ENCODE measurements around the gene SCMH1. TPM values are rescaled to one million over a fixed set of nuclear protein-coding genes. Genes with fewer than 3 reads are reported as not detected.
"Not testable (repeated sequence)": the region's sequence is repeated elsewhere in the genome, so short reads cannot be mapped to it uniquely, and the experiment has no call there.

SCMH1 gene
- total RNA-seq, 2 experiments from 2014 or later: 47.0 to 47.7 TPM

DNA sequence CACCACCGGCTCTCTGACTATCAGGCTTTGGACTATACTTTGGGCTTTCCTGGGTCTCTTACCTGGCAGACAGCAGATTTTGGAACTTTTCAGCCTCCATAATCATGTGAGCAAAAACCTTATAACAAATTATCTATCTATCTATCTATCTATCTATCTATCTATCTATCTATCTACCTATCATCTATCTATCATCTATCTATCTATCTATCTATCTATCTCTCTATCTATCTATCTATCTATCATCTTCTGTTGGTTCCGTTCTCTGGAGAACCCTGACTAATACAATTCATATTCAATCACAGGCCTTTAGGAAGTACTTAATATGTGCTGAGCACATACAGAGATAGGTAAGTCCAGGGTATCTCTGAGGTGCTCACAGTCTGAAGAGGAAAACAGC is 18.7 kb upstream of the SCMH1 start:
- intact Hi-C loops (cut with micrococcal nuclease; ENCODE audit: unreplicated experiment): no loop called here
- no peaks in the 10 kb centered on the region for H3K79me2 ChIP-seq (ENCODE audit: insufficient read depth, low read depth, low read length)
- no peaks in the 10 kb centered on the region for H3K9me3 ChIP-seq (ENCODE audit: low read length)
- no peaks in the 10 kb centered on the region for H3K36me3 ChIP-seq (ENCODE audit: insufficient read depth, low read length)
- TF ChIP-seq CTCF (conservative IDR thresholded peaks at IDR 0.05; ENCODE audit: low read length) (no peak), EZH2phosphoT487 (IDR thresholded peaks at IDR 0.05; ENCODE audit: borderline replicate concordance, low read depth, low read length) (no peak)
- POLR2A ChIA-PET: no interaction called here
- DNase-seq (ENCODE audit: low spot score): no peak
- CTCF ChIA-PET (ENCODE audit: unreplicated experiment): no interaction called here
- H3K9me2 ChIP-seq (ENCODE audit: insufficient read depth, low read length): no peaks in the 10 kb centered on the region
- no peak overlapping the region for H3K4me3 ChIP-seq (ENCODE audit: low read depth, low read length, poor library complexity, severe bottlenecking)
- H3K4me1 ChIP-seq (ENCODE audit: insufficient read depth, low read length, poor library complexity, severe bottlenecking): no peaks in the 10 kb centered on the region
- H3K27ac ChIP-seq (ENCODE audit: low read depth, low read length, poor library complexity, severe bottlenecking): no peak overlapping the region
- H3K4me2 ChIP-seq (ENCODE audit: low read length): no peak overlapping the region
- no peaks in the 10 kb centered on the region for H4K20me1 ChIP-seq (ENCODE audit: insufficient read depth, low read length)
- no peak overlapping the region for H2AFZ ChIP-seq (ENCODE audit: low read length)
- no TSS peak for BruUV-seq (replicated peaks)

DNA sequence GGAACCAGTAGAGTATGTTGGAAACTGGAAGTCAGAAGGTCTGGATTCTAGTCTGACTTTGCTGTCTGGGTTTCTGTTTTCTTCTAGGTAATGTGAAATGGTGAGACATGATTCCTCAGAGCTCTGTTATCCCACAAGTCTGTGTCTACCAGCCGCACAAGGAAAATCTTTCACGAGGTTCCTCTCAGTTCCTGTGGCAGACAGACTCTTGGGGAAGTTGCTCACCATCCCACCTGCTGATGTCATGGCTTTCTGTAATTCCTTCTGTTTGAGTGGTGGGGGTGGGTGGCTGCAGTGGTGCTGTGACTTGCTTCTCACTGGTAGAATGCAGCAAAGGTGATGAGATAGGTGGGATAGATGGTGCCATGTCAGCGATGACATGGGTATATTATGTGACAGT is 17.1 kb upstream of the SCMH1 start:
- Histone ChIP-seq H2AFZ (ENCODE audit: low read length) (no peak overlapping the region), H4K20me1 (ENCODE audit: insufficient read depth, low read length) (no peaks in the 10 kb centered on the region), H3K9me3 (ENCODE audit: low read length) (no peaks in the 10 kb centered on the region), H3K27ac (ENCODE audit: low read depth, low read length, poor library complexity, severe bottlenecking) (no peak overlapping the region), H3K4me3 (ENCODE audit: low read depth, low read length, poor library complexity, severe bottlenecking) (no peak overlapping the region), H3K36me3 (ENCODE audit: insufficient read depth, low read length) (no peaks in the 10 kb centered on the region), H3K9me2 (ENCODE audit: insufficient read depth, low read length) (no peaks in the 10 kb centered on the region), H3K4me2 (ENCODE audit: low read length) (no peak overlapping the region), H3K79me2 (ENCODE audit: insufficient read depth, low read depth, low read length) (no peaks in the 10 kb centered on the region), H3K4me1 (ENCODE audit: insufficient read depth, low read length, poor library complexity, severe bottlenecking) (no peaks in the 10 kb centered on the region)
- no peak for TF ChIP-seq CTCF (conservative IDR thresholded peaks at IDR 0.05; ENCODE audit: low read length)
- no peak for TF ChIP-seq EZH2phosphoT487 (IDR thresholded peaks at IDR 0.05; ENCODE audit: borderline replicate concordance, low read depth, low read length)
- POLR2A ChIA-PET: no interaction called here
- no peak for DNase-seq (ENCODE audit: low spot score)
- BruUV-seq (replicated peaks): no TSS peak
- intact Hi-C loops (cut with micrococcal nuclease; ENCODE audit: unreplicated experiment): no loop called here
- CTCF ChIA-PET (ENCODE audit: unreplicated experiment): no interaction called here

DNA sequence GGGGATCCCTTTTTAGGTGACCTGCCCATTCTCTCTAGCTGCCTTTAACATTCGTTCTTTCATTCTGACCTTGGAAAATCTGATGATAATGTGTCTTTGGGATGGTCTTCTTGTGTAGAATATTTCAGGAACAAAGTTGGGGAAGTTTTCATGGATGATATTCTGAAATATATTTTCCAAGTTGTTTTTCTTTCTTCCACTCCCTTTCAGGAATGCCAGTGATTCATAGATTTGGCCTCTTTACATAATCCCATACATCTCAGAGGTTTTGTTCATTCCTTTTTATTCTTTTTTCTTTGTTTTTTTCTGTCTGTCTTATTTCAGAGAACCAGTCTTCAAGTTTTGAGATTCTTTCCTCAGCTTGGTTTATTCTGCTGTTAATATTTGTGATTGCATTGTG is 13.9 kb upstream of the SCMH1 start:
- Histone ChIP-seq H3K4me3 (ENCODE audit: low read depth, low read length, poor library complexity, severe bottlenecking) (no peak overlapping the region), H3K27ac (ENCODE audit: low read depth, low read length, poor library complexity, severe bottlenecking) (no peak overlapping the region), H3K9me2 (ENCODE audit: insufficient read depth, low read length) (no peaks in the 10 kb centered on the region), H4K20me1 (ENCODE audit: insufficient read depth, low read length) (no peaks in the 10 kb centered on the region), H3K36me3 (ENCODE audit: insufficient read depth, low read length) (no peaks in the 10 kb centered on the region), H3K4me1 (ENCODE audit: insufficient read depth, low read length, poor library complexity, severe bottlenecking) (no peaks in the 10 kb centered on the region), H2AFZ (ENCODE audit: low read length) (no peak overlapping the region), H3K9me3 (ENCODE audit: low read length) (no peaks in the 10 kb centered on the region), H3K79me2 (ENCODE audit: insufficient read depth, low read depth, low read length) (no peaks in the 10 kb centered on the region), H3K4me2 (ENCODE audit: low read length) (no peak overlapping the region)
- intact Hi-C loops (cut with micrococcal nuclease; ENCODE audit: unreplicated experiment): no loop called here
- ChIA-PET POLR2A (interaction anchor here (0.6 kb wide), 1 partner anchor 136 kb away, joined by 3 read pairs; no protein-coding TSS in a partner anchor), CTCF (ENCODE audit: unreplicated experiment) (no interaction called here)
- BruUV-seq (replicated peaks): no TSS peak
- TF ChIP-seq CTCF (conservative IDR thresholded peaks at IDR 0.05; ENCODE audit: low read length) (no peak), EZH2phosphoT487 (IDR thresholded peaks at IDR 0.05; ENCODE audit: borderline replicate concordance, low read depth, low read length) (no peak)
- no peak for DNase-seq (ENCODE audit: low spot score)

DNA sequence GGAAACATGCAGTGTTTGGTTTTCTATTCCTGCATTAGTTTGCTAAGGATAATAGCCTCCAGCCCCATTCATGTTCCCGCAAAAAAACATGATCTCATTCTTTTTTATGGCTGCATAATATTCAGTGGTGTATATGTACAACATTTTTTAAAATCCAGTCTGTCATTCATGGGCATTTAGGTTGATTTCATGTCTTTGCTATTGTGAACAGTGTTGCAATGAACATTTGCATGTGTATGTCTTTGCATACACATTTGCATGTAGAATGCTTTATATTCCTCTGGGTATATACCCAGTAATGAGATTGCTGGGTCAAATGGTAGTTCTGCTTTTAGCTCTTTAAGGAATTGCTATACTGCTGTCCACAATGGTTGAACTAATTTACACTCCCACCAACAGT is 9.0 kb upstream of the SCMH1 start:
- H3K4me2 ChIP-seq (ENCODE audit: low read length); CTCF ChIA-PET (ENCODE audit: unreplicated experiment); POLR2A ChIA-PET; H3K79me2 ChIP-seq (ENCODE audit: insufficient read depth, low read depth, low read length); DNase-seq (ENCODE audit: low spot score); H2AFZ ChIP-seq (ENCODE audit: low read length); H3K36me3 ChIP-seq (ENCODE audit: insufficient read depth, low read length); H3K9me2 ChIP-seq (ENCODE audit: insufficient read depth, low read length); H3K4me3 ChIP-seq (ENCODE audit: low read depth, low read length, poor library complexity, severe bottlenecking); intact Hi-C loops (cut with micrococcal nuclease; ENCODE audit: unreplicated experiment); H3K27ac ChIP-seq (ENCODE audit: low read depth, low read length, poor library complexity, severe bottlenecking); BruUV-seq (replicated peaks); H3K4me1 ChIP-seq (ENCODE audit: insufficient read depth, low read length, poor library complexity, severe bottlenecking); H4K20me1 ChIP-seq (ENCODE audit: insufficient read depth, low read length); H3K9me3 ChIP-seq (ENCODE audit: low read length): not testable (repeated sequence)

Measured in OCI-LY7 (cell line).